NK-92 (cell line): ENCODE measurements around the gene SV2B.

ENCODE experiments used
- DNase-seq: peaks from one replicate; lab custom pipeline; 2025; ENCODE audit not compliant: unreplicated experiment; lab: John Stamatoyannopoulos, UW

Gene SV2B

GRCh38 chr15:91263632-91264531 is 163.8 kb downstream of the SV2B start:
- DNase-seq = no peak

GRCh38 chr15:91264651-91265351 is 164.7 kb downstream of the SV2B start:
- no peak for DNase-seq

GRCh38 chr15:91265416-91265940 is 165.4 kb downstream of the SV2B start:
- DNase-seq = no peak

GRCh38 chr15:91268510-91268909 is 168.5 kb downstream of the SV2B start:
- no peak for DNase-seq

- DNase-seq = no peak
Observed at GRCh38 chr15:91270747-91271146, 170.7 kb downstream of the SV2B start.

- DNase-seq = no peak
Observed at GRCh38 chr15:91271565-91272153, 171.6 kb downstream of the SV2B start.

- DNase-seq = no peak
Observed at GRCh38 chr15:91275844-91276243, 175.8 kb downstream of the SV2B start.

- no peak for DNase-seq
Observed at GRCh38 chr15:91278951-91279350, 178.9 kb downstream of the SV2B start.

GRCh38 chr15:91279486-91279885 is 179.4 kb downstream of the SV2B start:
- no peak for DNase-seq

- no peak for DNase-seq
Observed at GRCh38 chr15:91281947-91282346, 181.9 kb downstream of the SV2B start.

- no peak for DNase-seq
Observed at GRCh38 chr15:91282486-91282885, 182.4 kb downstream of the SV2B start.

- DNase-seq = no peak
Observed at GRCh38 chr15:91283155-91283554, 183.1 kb downstream of the SV2B start.

- no peak for DNase-seq
Observed at GRCh38 chr15:91284758-91285466, 184.9 kb downstream of the SV2B start.

- DNase-seq = no peak
Observed at GRCh38 chr15:91289324-91289723, 189.3 kb downstream of the SV2B start.

GRCh38 chr15:91290553-91290952 is 190.5 kb downstream of the SV2B start:
- DNase-seq = no peak

- DNase-seq = no peak
Observed at GRCh38 chr15:91291673-91292072, 191.6 kb downstream of the SV2B start.

- DNase-seq = no peak
Observed at GRCh38 chr15:91294344-91294743, 194.3 kb downstream of the SV2B start.

- no peak for DNase-seq
Observed at GRCh38 chr15:91294795-91295194, 194.7 kb downstream of the SV2B start.

GRCh38 chr15:91298101-91298500 is 198.0 kb downstream of the SV2B start:
- DNase-seq = no peak

GRCh38 chr15:91302588-91303439 is 202.8 kb downstream of the SV2B start:
- no peak for DNase-seq
